RWPE2 (cell line): ENCODE results near the gene ADTRP.

Source experiments
- ATAC-seq: fragments of 200-7000 bp; cut with Tn5 transposase; 3 replicates; pipeline ENCODE4 v1.9.1; 2021; ENCODE audit warnings: low read depth
- DNase-seq: peaks from one replicate; pipeline ENCODE4 v3.0.0-alpha.2; 2020; ENCODE audit warnings: low spot score
- H3K27ac ChIP-seq: fragments of 450-650 bp; 2 replicates; pipeline ENCODE4 v1.5.1; 2017; ENCODE audit warnings: mild to moderate bottlenecking; ENCODE audit not compliant: poor library complexity, severe bottlenecking
- H3K27me3 ChIP-seq: fragments of 250-450 bp; sonication (Bioruptor Pico); 2 replicates; pipeline ENCODE4 v1.5.1; 2021; ENCODE audit warnings: mild to moderate bottlenecking, moderate library complexity; ENCODE audit not compliant: insufficient read depth, poor library complexity, severe bottlenecking
- H3K36me3 ChIP-seq: fragments of 250-450 bp; sonication (Bioruptor Pico); 2 replicates; pipeline ENCODE4 v1.5.1; 2020; ENCODE audit warnings: low read depth, mild to moderate bottlenecking, moderate library complexity
- H3K4me1 ChIP-seq: fragments of 250-450 bp; sonication (Bioruptor Pico); 2 replicates; pipeline ENCODE4 v1.5.1; 2021; ENCODE audit warnings: mild to moderate bottlenecking, moderate library complexity; ENCODE audit not compliant: insufficient read depth, poor library complexity, severe bottlenecking
- H3K4me3 ChIP-seq: fragments of 250-450 bp; sonication (Bioruptor Pico); 2 replicates; pipeline ENCODE4 v1.5.1; 2021; ENCODE audit warnings: mild to moderate bottlenecking, moderate library complexity; ENCODE audit not compliant: severe bottlenecking
- H3K9me3 ChIP-seq: fragments of 250-450 bp; sonication (Bioruptor Pico); 2 replicates; pipeline ENCODE4 v1.5.1; 2021; ENCODE audit warnings: mild to moderate bottlenecking, moderate library complexity; ENCODE audit not compliant: severe bottlenecking
- TF ChIP-seq, protein P1 (sequence below): fragments of 450-650 bp; IDR thresholded peaks from one replicate; pipeline ENCODE4 v1.5.1; 2017; ENCODE audit warnings: mild to moderate bottlenecking, moderate library complexity; ENCODE audit not compliant: poor library complexity, severe bottlenecking

ADTRP gene

GRCh38 chr6:11761744-11762620, 16.6 kb downstream of the ADTRP start:
- Histone ChIP-seq H3K9me3 (no peaks in the 10 kb centered on the region), H3K36me3 (no peaks in the 10 kb centered on the region), H3K4me1 (peaks cover 16% of the 10 kb centered on the region), H3K4me3 (no peak overlapping the region), H3K27me3 (no peaks in the 10 kb centered on the region), H3K27ac (no peak overlapping the region)
- TF ChIP-seq, protein P1, sequence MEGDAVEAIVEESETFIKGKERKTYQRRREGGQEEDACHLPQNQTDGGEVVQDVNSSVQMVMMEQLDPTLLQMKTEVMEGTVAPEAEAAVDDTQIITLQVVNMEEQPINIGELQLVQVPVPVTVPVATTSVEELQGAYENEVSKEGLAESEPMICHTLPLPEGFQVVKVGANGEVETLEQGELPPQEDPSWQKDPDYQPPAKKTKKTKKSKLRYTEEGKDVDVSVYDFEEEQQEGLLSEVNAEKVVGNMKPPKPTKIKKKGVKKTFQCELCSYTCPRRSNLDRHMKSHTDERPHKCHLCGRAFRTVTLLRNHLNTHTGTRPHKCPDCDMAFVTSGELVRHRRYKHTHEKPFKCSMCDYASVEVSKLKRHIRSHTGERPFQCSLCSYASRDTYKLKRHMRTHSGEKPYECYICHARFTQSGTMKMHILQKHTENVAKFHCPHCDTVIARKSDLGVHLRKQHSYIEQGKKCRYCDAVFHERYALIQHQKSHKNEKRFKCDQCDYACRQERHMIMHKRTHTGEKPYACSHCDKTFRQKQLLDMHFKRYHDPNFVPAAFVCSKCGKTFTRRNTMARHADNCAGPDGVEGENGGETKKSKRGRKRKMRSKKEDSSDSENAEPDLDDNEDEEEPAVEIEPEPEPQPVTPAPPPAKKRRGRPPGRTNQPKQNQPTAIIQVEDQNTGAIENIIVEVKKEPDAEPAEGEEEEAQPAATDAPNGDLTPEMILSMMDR = no peak
- no peak for ATAC-seq
- DNase-seq = no peak

GRCh38 chr6:11760015-11760473, 18.6 kb downstream of the ADTRP start:
- ATAC-seq = no peak
- DNase-seq = no peak
- no peaks in the 10 kb centered on the region for H3K9me3 ChIP-seq
- H3K27ac ChIP-seq = no peak overlapping the region
- H3K36me3 ChIP-seq = no peaks in the 10 kb centered on the region
- no peaks in the 10 kb centered on the region for H3K27me3 ChIP-seq
- no peak overlapping the region for H3K4me3 ChIP-seq
- H3K4me1 ChIP-seq = peaks cover 2% of the 10 kb centered on the region
- TF ChIP-seq, protein P1 = no peak

DNA sequence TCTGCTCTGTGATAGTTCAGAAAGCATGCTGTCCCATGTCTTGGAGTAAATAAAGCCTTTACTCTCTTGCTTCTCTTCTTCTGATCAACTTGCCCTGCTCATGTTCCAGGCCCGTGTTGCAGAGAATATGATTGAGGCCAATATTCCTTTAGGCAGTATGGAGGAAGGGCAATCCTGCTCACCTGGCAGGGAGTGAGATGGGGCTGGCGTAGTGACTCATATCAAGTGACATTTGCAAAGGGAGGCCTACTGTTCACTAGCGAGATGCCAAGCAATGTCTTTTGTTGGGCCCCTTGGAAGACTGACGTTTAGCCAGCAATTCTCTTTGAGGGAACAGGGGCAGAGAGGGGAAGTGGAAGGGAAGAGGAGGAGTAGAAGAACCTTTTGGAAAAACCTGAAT, 19.7 kb downstream of the ADTRP start:
- Histone ChIP-seq H3K4me1 (peaks cover 5% of the 10 kb centered on the region), H3K36me3 (no peaks in the 10 kb centered on the region), H3K4me3 (no peak overlapping the region), H3K27ac (no peak overlapping the region), H3K9me3 (no peaks in the 10 kb centered on the region), H3K27me3 (no peaks in the 10 kb centered on the region)
- DNase-seq = no peak
- TF ChIP-seq, protein P1 = no peak
- no peak for ATAC-seq

GRCh38 chr6:11756726-11757125, 21.9 kb downstream of the ADTRP start:
- no peaks in the 10 kb centered on the region for H3K27me3 ChIP-seq
- H3K36me3 ChIP-seq = no peaks in the 10 kb centered on the region
- TF ChIP-seq, protein P1 = no peak
- DNase-seq = no peak
- H3K4me3 ChIP-seq = no peak overlapping the region
- H3K27ac ChIP-seq = no peak overlapping the region
- ATAC-seq = no peak
- H3K4me1 ChIP-seq = peaks cover 5% of the 10 kb centered on the region
- no peaks in the 10 kb centered on the region for H3K9me3 ChIP-seq

DNA sequence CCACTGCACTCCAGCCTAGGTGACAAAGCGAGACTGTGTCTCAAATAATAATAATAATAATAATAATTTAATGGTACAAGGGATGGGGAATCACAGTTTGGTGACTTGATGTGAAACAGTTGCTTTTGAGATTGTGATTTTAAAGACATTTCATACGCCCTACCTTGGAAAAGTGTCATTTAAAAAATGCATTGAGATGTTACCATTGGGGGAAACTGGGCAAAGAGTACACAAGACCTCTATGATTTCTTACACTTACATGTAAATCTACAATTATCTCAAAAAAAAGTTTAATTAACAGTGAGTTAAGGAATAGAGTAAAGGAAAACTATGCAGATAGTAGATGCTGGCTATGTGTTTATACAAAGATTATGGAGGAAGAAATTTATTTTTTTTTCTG, 22.3 kb downstream of the ADTRP start:
- no peaks in the 10 kb centered on the region for H3K9me3 ChIP-seq
- ATAC-seq = no peak

More for the DNA sequence above, 22.3 kb downstream of the ADTRP start:
- no peak for DNase-seq
- peaks cover 5% of the 10 kb centered on the region for H3K4me1 ChIP-seq
- no peaks in the 10 kb centered on the region for H3K36me3 ChIP-seq
- H3K27ac ChIP-seq = no peak overlapping the region
- no peaks in the 10 kb centered on the region for H3K27me3 ChIP-seq
- TF ChIP-seq, protein P1 = no peak
- no peak overlapping the region for H3K4me3 ChIP-seq
